Dedifferentiated amniotic fluid mesenchymal stem cell (primary cell): ENCODE results near the gene TNFSF13B.

Experiments used
- DNase-seq: peaks from one replicate; pipeline ENCODE4 v3.0.0-alpha.2; 2016; ENCODE audit errors: extremely low spot score

TNFSF13B gene

DNA sequence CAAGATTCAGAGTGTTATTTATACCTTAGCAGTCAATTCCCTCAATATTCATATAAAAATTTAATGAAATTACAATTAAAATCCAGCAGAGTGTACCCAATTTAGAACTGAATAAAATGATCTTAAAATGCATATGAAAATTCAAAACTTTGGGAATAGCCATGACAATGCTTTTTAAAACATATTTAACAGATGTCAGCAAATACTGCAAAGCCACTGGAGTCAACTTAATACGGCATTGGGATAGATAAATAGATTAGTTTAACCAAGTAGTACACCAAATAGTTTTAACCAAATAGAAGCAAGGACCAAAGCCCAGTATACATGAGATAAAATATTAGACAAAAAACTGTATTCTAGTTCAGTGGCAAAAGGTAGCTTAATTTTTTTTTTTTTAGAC is 79.8 kb downstream of the TNFSF13B start:
- DNase-seq = no peak

DNA sequence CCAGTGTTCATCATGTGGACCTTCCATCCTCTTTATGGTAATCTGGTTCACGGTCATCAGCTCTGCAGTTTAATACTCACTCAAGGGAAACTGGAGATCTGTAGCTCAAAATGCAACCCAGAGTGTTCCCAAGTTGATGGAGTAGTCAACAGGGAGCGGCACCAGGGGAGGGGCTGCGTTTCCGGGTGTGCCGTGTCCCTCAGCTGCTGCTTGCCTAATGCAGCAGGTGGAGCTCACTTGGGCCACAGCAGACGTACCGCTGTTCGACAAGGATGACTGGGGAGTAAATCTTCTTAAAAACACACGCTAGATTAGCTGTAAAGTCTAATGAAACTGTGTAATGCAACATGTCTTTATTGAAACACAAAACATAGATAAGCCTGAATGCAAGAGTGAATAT is 81.1 kb downstream of the TNFSF13B start:
- no peak for DNase-seq

DNA sequence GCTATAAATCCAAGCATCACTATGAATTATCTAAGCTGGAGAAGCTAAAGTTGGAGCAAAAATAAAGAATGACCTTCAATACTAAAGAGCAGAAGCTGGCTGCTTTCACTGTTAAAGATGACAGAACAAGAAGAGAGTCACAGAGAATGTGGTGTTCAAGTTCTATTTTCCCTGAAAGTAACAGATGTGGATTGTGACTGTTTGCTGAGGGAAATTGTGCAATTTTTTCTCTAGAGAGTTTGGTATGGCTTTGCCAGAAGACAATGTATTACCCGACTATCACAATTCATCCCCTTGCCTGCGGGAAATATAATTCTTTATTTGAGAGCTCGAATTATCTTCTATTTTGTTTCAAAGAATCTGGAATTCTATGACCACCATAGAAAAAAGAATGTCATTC is 83.1 kb downstream of the TNFSF13B start:
- DNase-seq = no peak

DNA sequence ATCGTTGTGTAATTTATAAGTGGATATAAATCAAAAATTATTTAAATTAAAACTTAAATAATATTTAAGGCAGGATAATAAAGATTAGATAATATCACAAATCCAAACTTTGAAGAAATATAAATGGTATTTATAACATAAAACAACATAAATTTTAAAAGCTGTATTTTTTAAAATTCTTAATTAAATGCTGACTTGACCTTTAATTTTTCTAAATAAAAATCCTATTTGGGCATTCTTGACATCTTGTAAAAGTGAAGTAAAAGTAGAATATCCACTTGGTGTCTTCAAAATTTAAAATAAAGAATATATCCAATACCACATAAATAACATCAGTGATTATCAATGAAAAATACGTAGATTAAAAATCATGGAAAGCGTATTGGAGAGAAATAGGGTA is 87.7 kb downstream of the TNFSF13B start:
- DNase-seq = no peak
